K562 (cell line): ENCODE data around the gene ERP27. TPM values are rescaled to one million over a fixed set of nuclear protein-coding genes. Genes with fewer than 3 reads are reported as not detected.

Experiments
- ATAC-seq: fragments of 200-7000 bp; cut with Tn5 transposase; 3 replicates; pipeline ENCODE4 v1.9.1; 2020; ENCODE audit warnings: moderate library complexity
- BruUV-seq: library from RNA; stranded (reverse); fragments of 400-500 nt; replicated peaks from 2 replicates; lab custom pipeline; 2021; lab: Mats Ljungman, UMichigan
- CTCF ChIA-PET: fragments of 300-600 bp; formaldehyde crosslinking; extraction: SDS; loops from one replicate; lab custom pipeline; 2021; ENCODE audit warnings: low intra/inter-chr PET ratio; lab: Yijun Ruan, JAX
- POLR2A ChIA-PET: fragments of 300-600, 350-650 bp; sonication (Branson Sonifier 250); formaldehyde crosslinking; extraction: SDS; loops from one replicate; lab custom pipeline; 2021; ENCODE audit warnings: antibody characterized with exemption, inconsistent platforms; lab: Yijun Ruan, JAX
- DNase-seq, 4 experiments: peaks; one replicate each; pipeline versions ENCODE4 v3.0.0 to v3.0.0-alpha.2; 2011 to 2018; ENCODE audit warnings: low spot score in 3 of 4, mixed read lengths in 3 of 4; ENCODE audit errors: extremely low read depth in 1 of 4
- FAIRE-seq: peaks from 2 replicates; lab custom pipeline; 2011; peaks lifted over from hg19 to GRCh38; lab: Jason Lieb, UNC
- H2AFZ ChIP-seq: 2 replicates; pipeline ENCODE4 v1.6.0; 2011; ENCODE audit warnings: low read depth, low read length, control low read depth, inconsistent platforms
- H3K27ac ChIP-seq: fragments of 200-600 bp; 3 replicates; pipeline ENCODE4 v1.8.0; 2011; ENCODE audit warnings: low read depth, mild to moderate bottlenecking, control low read depth, inconsistent platforms, low read length, moderate library complexity, mixed read lengths; ENCODE audit errors: extremely low read depth
- H3K27me3 ChIP-seq, 2 experiments: fragments of 300-600 bp in 1 of 2; 2 replicates in 1 of 2; 3 replicates in 1 of 2; pipeline versions ENCODE4 v1.6.0 to v1.8.0; 2011; ENCODE audit warnings: inconsistent platforms in 2 of 2, low read length in 2 of 2, mild to moderate bottlenecking in 1 of 2, mixed read lengths in 1 of 2, moderate library complexity in 1 of 2; ENCODE audit not compliant: control insufficient read depth in 2 of 2, insufficient read depth in 2 of 2
- H3K36me3 ChIP-seq: fragments of 300-600 bp; 3 replicates; pipeline ENCODE4 v1.8.0; 2011; ENCODE audit warnings: mild to moderate bottlenecking, low read length, inconsistent platforms; ENCODE audit not compliant: control insufficient read depth, insufficient read depth
- H3K4me1 ChIP-seq, 2 experiments: fragments of 200-600 bp in 1 of 2; replicated peaks in 1 of 2; 2 replicates in 1 of 2; 3 replicates in 1 of 2; pipeline versions ENCODE4 v1.5.1 to v1.8.0; 2011; ENCODE audit warnings: inconsistent platforms in 2 of 2, low read length in 2 of 2, mild to moderate bottlenecking in 1 of 2, mixed read lengths in 1 of 2, moderate library complexity in 1 of 2; ENCODE audit not compliant: control insufficient read depth in 2 of 2, insufficient read depth in 2 of 2
- H3K4me2 ChIP-seq: 2 replicates; pipeline ENCODE4 v1.6.1; 2011; ENCODE audit warnings: low read length, control low read depth, inconsistent platforms, mixed read lengths; ENCODE audit not compliant: insufficient read depth
- H3K4me3 ChIP-seq: fragments of 200-600 bp; sonication (generic), shearing (Covaris generic); 2 replicates; pipeline ENCODE4 v1.5.1; 2016; ENCODE audit warnings: control low read depth, inconsistent platforms
- H3K79me2 ChIP-seq: fragments of 200-600 bp; 3 replicates; pipeline ENCODE4 v1.8.0; 2011; ENCODE audit warnings: low read length, inconsistent platforms; ENCODE audit not compliant: control insufficient read depth, insufficient read depth
- H3K9ac ChIP-seq, 2 experiments: 2 replicates each; pipeline versions ENCODE4 v1.6.0 to v1.6.1; 2011; ENCODE audit warnings: low read depth in 2 of 2, low read length in 2 of 2, control low read depth in 1 of 2, inconsistent platforms in 1 of 2, mild to moderate bottlenecking in 1 of 2, mixed read lengths in 1 of 2; ENCODE audit not compliant: insufficient read depth in 1 of 2
- H3K9me1 ChIP-seq: one replicate; pipeline ENCODE4 v1.6.0; 2011; ENCODE audit warnings: inconsistent platforms, mild to moderate bottlenecking, low read length, moderate library complexity; ENCODE audit not compliant: control insufficient read depth, insufficient read depth
- H3K9me3 ChIP-seq: replicated peaks from 2 replicates; pipeline ENCODE4 v1.5.1; 2011; ENCODE audit warnings: low read depth, low read length, inconsistent platforms; ENCODE audit not compliant: control insufficient read depth, insufficient read depth
- H4K20me1 ChIP-seq: replicated peaks from 2 replicates; pipeline ENCODE4 v1.6.1; 2011; ENCODE audit warnings: low read length, inconsistent platforms, mixed read lengths; ENCODE audit not compliant: control insufficient read depth, insufficient read depth
- CEBPB ChIP-seq: fragments of 450-650 bp; IDR thresholded peaks from 2 replicates; pipeline ENCODE4 v1.6.1; 2016; ENCODE audit warnings: missing genetic modification characterization, missing compliant biosample characterization
- CREB3 ChIP-seq: fragments of 450-650 bp; conservative IDR thresholded peaks from 2 replicates; pipeline ENCODE4 v1.6.1; 2016; ENCODE audit warnings: missing genetic modification characterization, low read depth, mild to moderate bottlenecking, missing compliant biosample characterization, moderate library complexity
- CTBP1 ChIP-seq: fragments of 450-650 bp; IDR thresholded peaks from 2 replicates; pipeline ENCODE4 v1.6.1; 2016; ENCODE audit warnings: borderline replicate concordance
- NFYB ChIP-seq: IDR thresholded peaks from 2 replicates; pipeline ENCODE4 v1.6.1; 2011; ENCODE audit warnings: mild to moderate bottlenecking, moderate library complexity; ENCODE audit not compliant: insufficient read length; ENCODE audit errors: extremely low read depth
- POLR3A ChIP-seq: IDR thresholded peaks from 2 replicates; pipeline ENCODE4 v1.6.1; 2011; ENCODE audit warnings: borderline replicate concordance, mild to moderate bottlenecking, moderate library complexity; ENCODE audit not compliant: insufficient read length, insufficient read depth; ENCODE audit errors: extremely low read depth
- RB1 ChIP-seq: fragments of 450-650 bp; IDR thresholded peaks from 2 replicates; pipeline ENCODE4 v1.6.1; 2017; ENCODE audit warnings: low read depth, mild to moderate bottlenecking
- SRF ChIP-seq, 2 experiments: fragments of 250-450, 450-650 bp in 1 of 2; sonication (Bioruptor Pico) in 1 of 2; sonication (generic) in 1 of 2; formaldehyde crosslinking; IDR thresholded peaks; 2 replicates each; pipeline versions ENCODE4 v1.5.0 to v1.5.1; 2020 to 2022; ENCODE audit warnings: mild to moderate bottlenecking in 1 of 2, missing genetic modification reagents in 1 of 2
- U2AF1 ChIP-seq: fragments of 200-400 bp; formaldehyde crosslinking; optimal IDR thresholded peaks from 2 replicates; pipeline ENCODE3; 2017; ENCODE audit warnings: mild to moderate bottlenecking, low read depth, low read length, moderate library complexity
- ZC3H11A ChIP-seq: IDR thresholded peaks from 2 replicates; pipeline ENCODE4 v1.6.1; 2012; ENCODE audit warnings: low read depth, low read length, improper control_type of control experiment
- ZKSCAN1 ChIP-seq: fragments of 150-350 bp; IDR thresholded peaks from 2 replicates; pipeline ENCODE4 v1.6.1; 2016; ENCODE audit warnings: low read depth, low read length
- ZNF316 ChIP-seq: fragments of 450-650 bp; IDR thresholded peaks from 2 replicates; pipeline ENCODE4 v1.6.1; 2016
- ZNF830 ChIP-seq: fragments of 250-450 bp; sonication (Bioruptor Pico); IDR thresholded peaks from 2 replicates; pipeline ENCODE4 v1.5.0; 2021; ENCODE audit warnings: mild to moderate bottlenecking
- WGBS: fragments of 100-300 bp; shearing (Covaris generic); methylation state at CpG from one replicate; pipeline ENCODE4 v1.1.6; 2016; ENCODE audit warnings: low coverage, mixed read lengths; ENCODE audit not compliant: insufficient coverage; ENCODE audit errors: missing lambda C conversion rate; 5-methylcytosine and 5-hydroxymethylcytosine counted together
- in situ Hi-C: fragments of 300-500 bp; cut with MboI; formaldehyde crosslinking; loops from 4 replicates; pipeline ENCODE4 v1.15.0; 2018; ENCODE audit warnings: inconsistent platforms, mixed read lengths
- intact Hi-C: fragments of 100-400 bp; cut with micrococcal nuclease; formaldehyde crosslinking; loops from 2 replicates; pipeline ENCODE4 v1.14.2; 2022
- polyA plus RNA-seq, 8 experiments: library from polyadenylated mRNA; depleted of rRNA in 4 of 8; stranded (reverse) in 5 of 8; unstranded in 3 of 8; fragments of >200 nt; fragmentation: Nextera tagmentation in 2 of 8; fragmentation: Illumina TruSeq in 1 of 8; extraction: Ambion mirVana in 2 of 8; extraction: Trizol in 1 of 8; gene quantifications; 2 replicates each; pipeline versions ENCODE4 v1.2.1 to v1.2.3, GENCODE V29; 2011 to 2014; ENCODE audit warnings: inconsistent platforms in 1 of 8, missing spikeins in 1 of 8
- total RNA-seq, 7 experiments: library from RNA; depleted of rRNA in 6 of 7; stranded (reverse); fragments of >200 nt in 6 of 7; fragmentation: Illumina TruSeq in 2 of 7; extraction: Trizol in 2 of 7; gene quantifications; 2 replicates each; pipeline versions ENCODE4 v1.2.1 to v1.2.3, GENCODE V29; 2011 to 2021; ENCODE audit warnings: low replicate concordance in 1 of 7
- TF ChIP-seq, protein P1 (sequence below), 2 experiments: fragments of 450-650 bp; IDR thresholded peaks; 2 replicates each; pipeline ENCODE4 v1.6.1; 2018; ENCODE audit warnings: mild to moderate bottlenecking in 2 of 2, low read depth in 1 of 2; ENCODE audit not compliant: partially characterized antibody in 2 of 2
- TF ChIP-seq, protein P2 (sequence below): fragments of 450-650 bp; IDR thresholded peaks from 2 replicates; pipeline ENCODE4 v1.6.1; 2016; ENCODE audit warnings: borderline replicate concordance
- TF ChIP-seq, protein P3 (sequence below): fragments of 450-650 bp; formaldehyde crosslinking; IDR thresholded peaks from 2 replicates; pipeline ENCODE4 v1.4.0; 2020; ENCODE audit warnings: mild to moderate bottlenecking, moderate library complexity

ERP27 gene
- total and polyA plus RNA-seq, 9 of the 15 experiments (the other 6 are each of a cell fraction or from before 2014, with no cell fraction given) = 0.07 to 0.27 (median 0.11) TPM; not detected in 6

- no peak overlapping the region for H2AFZ ChIP-seq
- H3K9me3 ChIP-seq = no peaks in the 10 kb centered on the region
- no peaks in the 10 kb centered on the region for H3K9me1 ChIP-seq
- in situ Hi-C loops (no loop called here), intact Hi-C loops (no loop called here)
- no peaks in the 10 kb centered on the region for H3K79me2 ChIP-seq
- H3K4me2 ChIP-seq = no peak overlapping the region
- ChIA-PET POLR2A (no interaction called here), CTCF (no interaction called here)
- no peaks in the 10 kb centered on the region for H3K27me3 ChIP-seq
- WGBS = 36% methylated on average over 2 of the region's 2 CpGs
- FAIRE-seq (no peak), DNase-seq (no peak), ATAC-seq (no peak)
- BruUV-seq = no TSS peak
- H3K4me1 ChIP-seq = no peaks in the 10 kb centered on the region
- H3K9ac ChIP-seq = no peak overlapping the region
- H3K27ac ChIP-seq = no peak overlapping the region
- no peak overlapping the region for H3K4me3 ChIP-seq
- H4K20me1 ChIP-seq = no peaks in the 10 kb centered on the region
- peaks cover 10% of the 10 kb centered on the region; the same call in 1 of the 3 replicates for H3K36me3 ChIP-seq
- TF ChIP-seq, protein P1, sequence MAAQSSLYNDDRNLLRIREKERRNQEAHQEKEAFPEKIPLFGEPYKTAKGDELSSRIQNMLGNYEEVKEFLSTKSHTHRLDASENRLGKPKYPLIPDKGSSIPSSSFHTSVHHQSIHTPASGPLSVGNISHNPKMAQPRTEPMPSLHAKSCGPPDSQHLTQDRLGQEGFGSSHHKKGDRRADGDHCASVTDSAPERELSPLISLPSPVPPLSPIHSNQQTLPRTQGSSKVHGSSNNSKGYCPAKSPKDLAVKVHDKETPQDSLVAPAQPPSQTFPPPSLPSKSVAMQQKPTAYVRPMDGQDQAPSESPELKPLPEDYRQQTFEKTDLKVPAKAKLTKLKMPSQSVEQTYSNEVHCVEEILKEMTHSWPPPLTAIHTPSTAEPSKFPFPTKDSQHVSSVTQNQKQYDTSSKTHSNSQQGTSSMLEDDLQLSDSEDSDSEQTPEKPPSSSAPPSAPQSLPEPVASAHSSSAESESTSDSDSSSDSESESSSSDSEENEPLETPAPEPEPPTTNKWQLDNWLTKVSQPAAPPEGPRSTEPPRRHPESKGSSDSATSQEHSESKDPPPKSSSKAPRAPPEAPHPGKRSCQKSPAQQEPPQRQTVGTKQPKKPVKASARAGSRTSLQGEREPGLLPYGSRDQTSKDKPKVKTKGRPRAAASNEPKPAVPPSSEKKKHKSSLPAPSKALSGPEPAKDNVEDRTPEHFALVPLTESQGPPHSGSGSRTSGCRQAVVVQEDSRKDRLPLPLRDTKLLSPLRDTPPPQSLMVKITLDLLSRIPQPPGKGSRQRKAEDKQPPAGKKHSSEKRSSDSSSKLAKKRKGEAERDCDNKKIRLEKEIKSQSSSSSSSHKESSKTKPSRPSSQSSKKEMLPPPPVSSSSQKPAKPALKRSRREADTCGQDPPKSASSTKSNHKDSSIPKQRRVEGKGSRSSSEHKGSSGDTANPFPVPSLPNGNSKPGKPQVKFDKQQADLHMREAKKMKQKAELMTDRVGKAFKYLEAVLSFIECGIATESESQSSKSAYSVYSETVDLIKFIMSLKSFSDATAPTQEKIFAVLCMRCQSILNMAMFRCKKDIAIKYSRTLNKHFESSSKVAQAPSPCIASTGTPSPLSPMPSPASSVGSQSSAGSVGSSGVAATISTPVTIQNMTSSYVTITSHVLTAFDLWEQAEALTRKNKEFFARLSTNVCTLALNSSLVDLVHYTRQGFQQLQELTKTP (IDR thresholded peaks at IDR 0.05; ENCODE audit: low read depth in 1 of 2, partially characterized antibody in 2 of 2) = no peak
- no peak for TF ChIP-seq ZC3H11A
- TF ChIP-seq SRF (CRISPR knock-in tag; IDR thresholded peaks at IDR 0.05) = no peak
- no peak for TF ChIP-seq ZKSCAN1
- no peak for TF ChIP-seq NFYB
- no peak for TF ChIP-seq POLR3A
- TF ChIP-seq CEBPB (tag) = no peak
- TF ChIP-seq CREB3 (tag) = no peak
- TF ChIP-seq ZNF830 (CRISPR knock-in tag) = no peak
- TF ChIP-seq, protein P2, sequence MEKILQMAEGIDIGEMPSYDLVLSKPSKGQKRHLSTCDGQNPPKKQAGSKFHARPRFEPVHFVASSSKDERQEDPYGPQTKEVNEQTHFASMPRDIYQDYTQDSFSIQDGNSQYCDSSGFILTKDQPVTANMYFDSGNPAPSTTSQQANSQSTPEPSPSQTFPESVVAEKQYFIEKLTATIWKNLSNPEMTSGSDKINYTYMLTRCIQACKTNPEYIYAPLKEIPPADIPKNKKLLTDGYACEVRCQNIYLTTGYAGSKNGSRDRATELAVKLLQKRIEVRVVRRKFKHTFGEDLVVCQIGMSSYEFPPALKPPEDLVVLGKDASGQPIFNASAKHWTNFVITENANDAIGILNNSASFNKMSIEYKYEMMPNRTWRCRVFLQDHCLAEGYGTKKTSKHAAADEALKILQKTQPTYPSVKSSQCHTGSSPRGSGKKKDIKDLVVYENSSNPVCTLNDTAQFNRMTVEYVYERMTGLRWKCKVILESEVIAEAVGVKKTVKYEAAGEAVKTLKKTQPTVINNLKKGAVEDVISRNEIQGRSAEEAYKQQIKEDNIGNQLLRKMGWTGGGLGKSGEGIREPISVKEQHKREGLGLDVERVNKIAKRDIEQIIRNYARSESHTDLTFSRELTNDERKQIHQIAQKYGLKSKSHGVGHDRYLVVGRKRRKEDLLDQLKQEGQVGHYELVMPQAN = no peak
- TF ChIP-seq, protein P3, sequence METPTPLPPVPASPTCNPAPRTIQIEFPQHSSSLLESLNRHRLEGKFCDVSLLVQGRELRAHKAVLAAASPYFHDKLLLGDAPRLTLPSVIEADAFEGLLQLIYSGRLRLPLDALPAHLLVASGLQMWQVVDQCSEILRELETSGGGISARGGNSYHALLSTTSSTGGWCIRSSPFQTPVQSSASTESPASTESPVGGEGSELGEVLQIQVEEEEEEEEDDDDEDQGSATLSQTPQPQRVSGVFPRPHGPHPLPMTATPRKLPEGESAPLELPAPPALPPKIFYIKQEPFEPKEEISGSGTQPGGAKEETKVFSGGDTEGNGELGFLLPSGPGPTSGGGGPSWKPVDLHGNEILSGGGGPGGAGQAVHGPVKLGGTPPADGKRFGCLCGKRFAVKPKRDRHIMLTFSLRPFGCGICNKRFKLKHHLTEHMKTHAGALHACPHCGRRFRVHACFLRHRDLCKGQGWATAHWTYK (CRISPR knock-in tag) = no peak
- TF ChIP-seq CTBP1 = no peak
- no peak for TF ChIP-seq U2AF1
- no peak for TF ChIP-seq RB1
- no peak for TF ChIP-seq ZNF316
Measured at GRCh38 chr12:14941369-14941768, 3.0 kb upstream of the ERP27 start.
